PC-3 (cell line): Measurements from ENCODE around the gene SCNN1B. TPM values are rescaled to one million over a fixed set of nuclear protein-coding genes. Genes with fewer than 3 reads are reported as not detected.

Experiments
- ATAC-seq: fragments of 200-7000 bp; cut with Tn5 transposase; 2 replicates; pipeline ENCODE4 v1.9.1; 2020; ENCODE audit warnings: mild to moderate bottlenecking, moderate library complexity
- BruUV-seq: library from RNA; stranded (reverse); fragments of 400-500 nt; replicated peaks from 2 replicates; lab custom pipeline; 2021; lab: Mats Ljungman, UMichigan
- CTCF ChIA-PET: fragments of 300-600 bp; sonication (Branson Sonifier 250); formaldehyde crosslinking; loops from one replicate; lab custom pipeline; 2022; ENCODE audit warnings: antibody characterized with exemption; lab: Charles Lee
- POLR2A ChIA-PET: fragments of 300-600 bp; sonication (Branson Sonifier 250); formaldehyde crosslinking; loops from one replicate; lab custom pipeline; 2022; ENCODE audit warnings: antibody characterized with exemption; ENCODE audit not compliant: unreplicated experiment; lab: Charles Lee
- DNase-seq: peaks from one replicate; pipeline ENCODE4 v3.0.0-alpha.2; 2015
- H2AFZ ChIP-seq: fragments of 300-600 bp; sonication (generic); 2 replicates; pipeline ENCODE4 v1.6.0; 2016; ENCODE audit warnings: antibody characterized with exemption, low read length
- H3F3A ChIP-seq: fragments of 300-600 bp; sonication (generic); one replicate; pipeline ENCODE4 v1.6.0; 2017; ENCODE audit warnings: antibody characterized with exemption, low read length, control low read depth, mild to moderate bottlenecking; ENCODE audit not compliant: unreplicated experiment
- H3K27ac ChIP-seq: fragments of 300-600 bp; sonication (generic); 2 replicates; pipeline ENCODE4 v1.5.1; 2016; ENCODE audit warnings: mild to moderate bottlenecking, low read length
- H3K27me3 ChIP-seq: fragments of 300-600 bp; sonication (generic); 2 replicates; pipeline ENCODE4 v1.6.1; 2016; ENCODE audit warnings: low read length, mixed read lengths
- H3K36me3 ChIP-seq: fragments of 300-600 bp; sonication (generic); 2 replicates; pipeline ENCODE4 v1.6.1; 2016; ENCODE audit warnings: low read depth, mixed run types, low read length, mixed read lengths
- H3K4me1 ChIP-seq: fragments of 300-600 bp; sonication (generic); 2 replicates; pipeline ENCODE4 v1.5.1; 2016; ENCODE audit warnings: low read length; ENCODE audit not compliant: insufficient read depth
- H3K4me2 ChIP-seq: fragments of 300-600 bp; sonication (generic); 2 replicates; pipeline ENCODE4 v1.6.0; 2016; ENCODE audit warnings: low read length
- H3K4me3 ChIP-seq: fragments of 300-600 bp; sonication (generic); 2 replicates; pipeline ENCODE4 v1.5.1; 2016; ENCODE audit warnings: mild to moderate bottlenecking, low read length, mixed read lengths
- H3K79me2 ChIP-seq: fragments of 300-600 bp; sonication (generic); 2 replicates; pipeline ENCODE4 v1.6.1; 2017; ENCODE audit warnings: low read length, mixed read lengths
- H3K9ac ChIP-seq: fragments of 300-600 bp; sonication (generic); 2 replicates; pipeline ENCODE4 v1.6.0; 2016; ENCODE audit warnings: mild to moderate bottlenecking, low read length
- H3K9me2 ChIP-seq: fragments of 300-600 bp; sonication (generic); replicated peaks from 2 replicates; pipeline ENCODE4 v1.6.1; 2016; ENCODE audit warnings: mixed run types, low read length, mixed read lengths
- H3K9me3 ChIP-seq: fragments of 300-600 bp; sonication (generic); 2 replicates; pipeline ENCODE4 v1.6.1; 2016; ENCODE audit warnings: low read length, mixed read lengths
- H4K20me1 ChIP-seq: fragments of 300-600 bp; sonication (generic); 2 replicates; pipeline ENCODE4 v1.6.1; 2016; ENCODE audit warnings: low read length, mixed read lengths
- CTCF ChIP-seq: fragments of 300-600 bp; sonication (generic); conservative IDR thresholded peaks from 2 replicates; pipeline ENCODE4 v1.5.1; 2017; ENCODE audit warnings: antibody characterized with exemption, low read depth, mild to moderate bottlenecking, low read length
- EZH2 ChIP-seq: fragments of 300-600 bp; sonication (generic); IDR thresholded peaks from one replicate; pipeline ENCODE4 v1.6.1; 2017; ENCODE audit warnings: antibody characterized with exemption, mild to moderate bottlenecking, low read length; ENCODE audit not compliant: unreplicated experiment
- EZH2phosphoT487 ChIP-seq: fragments of 300-600 bp; sonication (generic); IDR thresholded peaks from 2 replicates; pipeline ENCODE4 v1.6.1; 2018; ENCODE audit warnings: mild to moderate bottlenecking, antibody characterized with exemption, low read length, borderline replicate concordance
- intact Hi-C: fragments of 100-400 bp; cut with micrococcal nuclease; formaldehyde crosslinking; loops from 2 replicates; pipeline ENCODE4 v1.9.0; 2023
- total RNA-seq: library from RNA; depleted of rRNA; stranded (reverse); fragments of >200 nt; gene quantifications from 2 replicates; pipeline ENCODE4 v1.2.3, GENCODE V29; 2014

Gene SCNN1B
- total RNA-seq, 1 experiment from 2014 or later: 4.1 TPM

GRCh38 chr16:23257682-23258081 is 44.4 kb upstream of the SCNN1B start:
- intact Hi-C loops: no loop called here

GRCh38 chr16:23258919-23259237 is 43.2 kb upstream of the SCNN1B start:
- ChIA-PET POLR2A (no interaction called here), CTCF (no interaction called here)

More at GRCh38 chr16:23257682-23258081, 44.4 kb upstream of the SCNN1B start:
- Histone ChIP-seq H3K9me2 (no peaks in the 10 kb centered on the region), H2AFZ (peak overlapping the region; percentile 73; the same call in 1 of the 2 replicates), H3K9me3 (no peaks in the 10 kb centered on the region), H4K20me1 (no peaks in the 10 kb centered on the region), H3K9ac (no peak overlapping the region), H3K27me3 (no peaks in the 10 kb centered on the region), H3K27ac (peak overlapping the region; percentile 57), H3K4me2 (peak overlapping the region; percentile 72), H3K4me1 (peaks cover 18% of the 10 kb centered on the region), H3K4me3 (peak overlapping the region; percentile 11; the same call in 1 of the 2 replicates), H3K79me2 (no peaks in the 10 kb centered on the region), H3F3A (no peaks in the 10 kb centered on the region), H3K36me3 (no peaks in the 10 kb centered on the region)
- no peak for TF ChIP-seq CTCF
- TF ChIP-seq EZH2: no peak
- TF ChIP-seq EZH2phosphoT487: no peak
- peak; percentile 84 for DNase-seq
- ChIA-PET POLR2A (no interaction called here), CTCF (no interaction called here)
- ATAC-seq: peak; percentile 65
- BruUV-seq: no TSS peak

More at GRCh38 chr16:23258919-23259237, 43.2 kb upstream of the SCNN1B start:
- Histone ChIP-seq H3K79me2 (no peaks in the 10 kb centered on the region), H3K27ac (peak overlapping the region; percentile 57; the same call in 1 of the 2 replicates), H3K4me2 (peak overlapping the region; percentile 72), H3K9me2 (no peaks in the 10 kb centered on the region), H3K9ac (0 out of 2 replicates have a peak overlapping the region, but pooled peaks have one; percentile 22), H3K4me3 (no peak overlapping the region), H3K9me3 (no peaks in the 10 kb centered on the region), H4K20me1 (no peaks in the 10 kb centered on the region), H3F3A (no peaks in the 10 kb centered on the region), H3K36me3 (no peaks in the 10 kb centered on the region), H3K4me1 (peaks cover 18% of the 10 kb centered on the region), H2AFZ (no peak overlapping the region), H3K27me3 (no peaks in the 10 kb centered on the region)
- BruUV-seq: no TSS peak
- intact Hi-C loops: no loop called here
- TF ChIP-seq EZH2 (no peak), CTCF (no peak), EZH2phosphoT487 (no peak)
- ATAC-seq (no peak), DNase-seq (no peak)
